GM18505 (cell line): ENCODE results near the gene TRIP11.
"Not testable (repeated sequence)": the region's sequence is repeated elsewhere in the genome, so short reads cannot be mapped to it uniquely, and the experiment has no call there.

Experiments
- ATAC-seq: cut with Tn5 transposase; IDR thresholded peaks from one replicate; pipeline ENCODE4 v1.9.1; 2021; ENCODE audit not compliant: unreplicated experiment
- POLR2A ChIP-seq: IDR thresholded peaks from 4 replicates; pipeline ENCODE4 v1.6.1; 2011; ENCODE audit warnings: borderline replicate concordance; ENCODE audit not compliant: insufficient read depth, insufficient read length; ENCODE audit errors: extremely low read depth

Gene TRIP11

DNA sequence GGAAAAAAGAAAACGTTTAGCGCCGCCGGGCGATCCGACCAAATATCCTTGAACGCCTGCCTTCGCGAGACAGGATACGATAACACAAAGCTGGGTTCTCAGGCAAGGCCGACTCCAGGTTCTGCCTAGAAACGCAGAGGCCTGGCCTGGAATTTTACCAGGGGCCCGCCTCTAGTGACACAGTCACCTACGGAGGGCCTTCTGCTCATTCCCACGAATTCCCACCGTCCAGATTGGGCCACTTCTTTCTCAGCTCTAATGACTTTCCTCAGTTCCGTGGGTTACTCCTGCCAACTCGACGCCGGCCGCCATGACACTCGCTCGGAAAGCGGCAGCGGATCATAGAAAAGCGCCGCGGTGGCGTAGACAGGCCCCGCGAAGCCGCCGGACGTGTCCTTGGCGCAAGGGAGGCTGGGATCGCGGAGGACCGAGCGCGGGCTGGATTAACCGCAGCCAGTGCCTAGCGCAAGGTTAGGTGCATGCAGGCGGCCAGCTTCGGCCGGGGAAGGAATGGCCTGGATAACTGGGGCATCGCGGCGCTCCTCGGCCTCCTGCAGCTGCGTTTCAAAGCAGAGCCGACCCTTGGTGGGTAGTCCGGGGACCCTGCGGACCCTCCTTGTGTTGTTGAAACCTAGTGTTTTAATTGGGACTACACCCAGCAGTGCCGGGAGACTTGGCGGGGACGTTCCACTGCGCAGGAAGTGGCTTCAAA, at the start of gene TRIP11:
Gene TRIP11 (minus strand): TSS at position 341 of the 712 bp plus-strand sequence. CDS start 374 bp downstream, outside the sequence.
- peak; percentile 96 for TF ChIP-seq POLR2A
- peak; percentile 95 for ATAC-seq

DNA sequence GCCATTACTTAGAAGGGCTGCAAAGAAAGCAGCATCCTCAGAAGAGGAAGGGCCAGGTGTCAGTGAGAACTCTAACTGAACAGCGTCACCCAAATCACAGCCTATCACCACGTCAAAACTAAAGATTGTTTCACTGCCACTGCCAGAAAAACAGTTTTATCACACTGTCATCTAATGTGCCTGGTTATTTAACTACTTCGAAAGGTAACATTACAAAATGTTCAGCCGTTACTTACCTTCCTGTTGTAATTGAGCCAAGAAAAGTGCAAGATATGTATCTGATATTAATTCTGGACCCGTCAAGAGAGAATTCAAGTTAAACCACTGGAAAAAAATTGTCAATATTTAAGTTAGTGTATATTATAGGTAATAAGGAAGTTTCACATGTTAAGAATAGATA, 48.6 kb upstream of the TRIP11 start:
- ATAC-seq: no peak
- no peak for TF ChIP-seq POLR2A

DNA sequence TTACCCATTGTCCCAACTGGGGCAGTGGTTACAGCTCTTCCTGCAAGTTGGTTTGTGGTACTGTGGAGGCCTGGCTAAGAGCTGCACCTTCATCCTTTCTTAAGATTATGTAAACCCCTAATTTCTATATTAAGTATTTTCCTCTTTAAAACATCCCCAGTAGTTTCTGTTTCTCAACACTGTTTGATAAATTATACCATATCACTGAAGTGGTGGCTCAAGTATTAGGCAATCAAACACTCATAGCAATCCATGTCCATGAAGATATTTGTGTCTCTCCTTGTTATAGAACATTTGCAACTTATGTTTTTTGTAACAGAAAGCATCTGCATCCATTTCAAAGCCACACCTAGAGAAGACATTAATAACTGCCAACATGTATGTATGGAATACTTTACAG, 34.7 kb upstream of the TRIP11 start:
- ATAC-seq: no peak
- TF ChIP-seq POLR2A: no peak

DNA sequence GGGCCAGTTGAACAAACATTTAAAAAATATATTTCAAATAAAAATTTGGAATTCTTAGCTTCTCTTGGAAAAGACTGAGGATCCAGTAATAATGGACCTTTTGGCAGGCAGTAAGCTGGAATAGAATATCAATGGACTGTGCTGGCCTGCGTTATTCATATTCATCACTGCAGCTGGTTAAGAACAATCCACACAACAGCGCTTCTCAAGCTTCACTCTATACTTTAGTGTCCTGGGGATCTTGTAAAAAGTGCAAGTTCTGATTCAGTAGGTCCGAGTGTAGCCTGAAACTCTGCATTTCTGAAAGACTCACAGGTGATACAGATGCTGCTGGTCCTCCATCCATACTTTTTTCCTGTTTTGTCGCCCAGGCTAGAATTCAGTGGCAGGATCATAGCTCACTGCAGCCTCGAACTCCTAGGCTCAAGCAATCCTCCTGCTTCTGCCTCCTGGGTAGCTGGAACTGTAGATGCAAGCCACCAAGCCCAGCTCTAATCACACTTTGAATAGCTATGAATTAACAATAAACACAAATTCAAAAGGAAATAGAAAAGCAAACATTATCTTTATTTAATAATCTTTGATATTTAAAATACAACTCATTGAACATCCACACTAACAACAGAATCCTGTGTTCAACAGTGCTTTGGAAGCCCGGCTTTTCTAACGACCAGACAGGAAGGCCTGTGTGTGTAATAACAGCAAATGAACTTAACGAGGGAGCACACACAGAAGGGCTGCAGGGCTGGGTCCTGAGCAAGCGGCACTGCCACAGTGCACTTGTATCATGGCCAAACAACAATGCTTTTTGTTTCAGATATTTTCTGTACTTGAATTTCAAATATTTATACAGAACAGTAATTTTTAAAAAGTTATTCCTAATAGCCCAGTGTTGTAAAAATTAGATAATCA, 18.4 kb upstream of the TRIP11 start:
- no peak for TF ChIP-seq POLR2A
- ATAC-seq: no peak

DNA sequence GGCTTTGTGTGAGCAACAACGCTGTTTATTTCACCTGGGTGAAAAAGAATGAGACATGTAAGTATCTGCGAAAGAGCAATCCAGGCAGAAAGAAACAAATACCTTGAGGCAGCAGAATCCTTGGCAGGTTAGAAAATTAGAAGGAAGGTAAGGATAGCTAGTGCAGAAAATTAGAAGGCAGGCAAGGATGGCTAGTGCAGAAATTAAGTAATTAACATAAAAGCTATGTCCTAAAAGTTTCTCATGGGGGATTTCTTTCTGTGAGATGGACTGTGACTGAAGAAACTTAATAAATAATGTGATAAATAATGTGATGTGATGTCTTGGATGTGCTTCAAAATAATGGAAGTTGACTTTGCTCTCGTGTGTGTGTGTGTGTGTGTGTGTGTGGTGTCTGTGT, 9.9 kb upstream of the TRIP11 start:
- ATAC-seq: no peak
- TF ChIP-seq POLR2A: no peak

DNA sequence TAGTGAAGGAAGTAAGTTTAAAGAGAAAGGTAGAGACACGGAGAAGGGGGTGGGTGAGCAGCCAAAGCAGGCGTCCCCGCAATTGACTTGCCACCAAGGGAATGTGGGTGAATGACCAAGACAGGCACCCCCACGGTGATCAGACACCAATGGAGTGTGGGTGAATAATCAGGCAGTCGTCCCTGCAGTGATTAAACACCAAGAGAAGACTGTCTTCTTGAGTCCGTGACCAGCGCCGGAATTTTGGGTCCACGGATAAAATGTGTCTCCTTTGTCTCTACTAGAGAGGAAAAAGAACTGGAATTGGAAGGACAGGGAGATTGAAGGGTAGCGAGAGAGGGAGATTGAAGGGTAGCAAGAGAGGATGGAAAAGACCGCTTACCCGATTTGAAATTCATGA, 9.4 kb upstream of the TRIP11 start:
- ATAC-seq: not testable (repeated sequence)

DNA sequence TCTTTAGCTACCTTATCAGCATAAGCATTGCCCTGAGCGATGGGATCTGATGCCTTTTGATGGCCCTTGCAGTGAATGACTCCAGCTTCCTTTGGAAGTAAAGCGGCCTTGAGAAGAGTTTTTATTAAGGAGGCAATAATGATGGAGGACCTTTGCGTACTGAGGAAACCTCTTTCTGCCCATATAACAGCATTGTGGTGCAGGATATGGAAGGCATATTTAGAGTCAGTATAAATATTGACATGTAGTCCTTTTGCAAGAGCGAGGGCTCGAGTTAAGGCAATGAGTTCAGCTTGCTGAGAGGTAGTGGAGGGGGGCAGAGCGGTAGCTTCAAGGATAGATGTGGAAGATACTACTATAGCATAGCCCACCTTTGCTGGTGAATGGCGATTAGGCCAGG, 6.0 kb upstream of the TRIP11 start:
- ATAC-seq: not testable (repeated sequence)

DNA sequence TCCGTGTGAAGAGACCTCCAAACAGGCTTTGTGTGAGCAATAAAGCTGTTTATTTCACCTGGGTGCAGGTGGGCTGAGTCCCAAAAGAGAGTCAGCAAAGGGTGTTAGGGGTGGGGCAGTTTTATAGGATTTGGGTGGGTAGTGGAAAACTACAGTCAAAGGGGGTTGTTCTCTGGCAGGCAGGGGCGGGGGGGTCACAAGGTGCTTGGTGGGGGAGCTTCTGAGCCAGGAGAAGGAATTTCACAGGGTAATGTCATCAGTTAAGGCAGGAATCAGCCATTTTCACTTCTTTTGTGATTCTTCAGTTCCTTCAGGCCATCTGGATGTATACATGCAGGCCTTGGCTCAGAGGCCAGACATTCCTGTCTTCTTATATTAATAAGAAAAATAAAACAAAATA, 1.9 kb upstream of the TRIP11 start:
- not testable (repeated sequence) for ATAC-seq

DNA sequence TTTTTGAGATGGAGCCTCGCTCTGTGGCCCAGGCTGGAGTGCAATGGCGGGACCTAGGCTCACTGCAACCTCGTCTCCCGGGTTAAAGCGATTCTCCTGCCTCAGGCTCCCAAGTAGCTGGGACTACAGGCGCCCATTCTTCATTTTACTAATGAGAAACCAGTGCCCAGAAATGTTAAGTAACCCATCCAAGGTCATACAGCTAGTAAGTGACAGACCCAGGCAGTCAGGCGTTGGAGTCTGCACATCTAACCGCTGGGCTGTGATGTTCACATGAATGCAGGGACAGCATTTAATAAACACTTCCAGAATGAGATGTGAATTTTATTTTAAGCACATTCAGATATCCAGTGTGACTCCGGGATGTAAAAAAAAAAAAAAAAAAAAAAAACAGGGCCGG, 1.3 kb upstream of the TRIP11 start:
- no peak for TF ChIP-seq POLR2A
- no peak for ATAC-seq

DNA sequence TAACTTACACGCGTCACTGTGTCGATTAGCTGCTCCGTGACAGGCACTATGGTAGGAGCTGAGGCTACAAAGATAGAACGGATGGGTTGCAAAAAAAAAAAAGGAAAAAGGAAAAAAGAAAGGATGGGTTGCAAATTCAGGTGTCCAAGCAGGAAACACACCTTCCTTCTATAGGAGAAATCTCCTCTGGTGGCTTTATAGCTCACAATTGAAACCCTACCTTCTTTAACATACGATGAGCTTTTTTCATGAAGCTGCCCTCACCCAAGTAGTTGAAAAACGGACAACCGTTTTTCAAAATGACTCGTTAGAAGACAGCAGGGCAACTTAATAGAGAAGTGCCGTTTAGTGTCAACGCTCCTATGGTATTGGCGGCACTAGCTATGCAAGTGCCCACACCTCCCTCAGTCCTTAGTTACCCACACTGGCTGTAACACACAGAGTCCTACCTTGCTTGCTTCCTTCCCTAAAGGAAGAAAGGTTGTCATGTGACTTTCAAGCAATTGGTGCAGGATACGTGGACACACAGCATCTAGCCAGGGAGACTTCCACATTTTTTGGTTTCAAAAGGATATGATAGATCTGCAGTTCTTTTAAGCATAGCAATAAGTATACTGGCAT, 682 bp upstream of the TRIP11 start:
- ATAC-seq: peak; percentile 19
- TF ChIP-seq POLR2A: no peak

DNA sequence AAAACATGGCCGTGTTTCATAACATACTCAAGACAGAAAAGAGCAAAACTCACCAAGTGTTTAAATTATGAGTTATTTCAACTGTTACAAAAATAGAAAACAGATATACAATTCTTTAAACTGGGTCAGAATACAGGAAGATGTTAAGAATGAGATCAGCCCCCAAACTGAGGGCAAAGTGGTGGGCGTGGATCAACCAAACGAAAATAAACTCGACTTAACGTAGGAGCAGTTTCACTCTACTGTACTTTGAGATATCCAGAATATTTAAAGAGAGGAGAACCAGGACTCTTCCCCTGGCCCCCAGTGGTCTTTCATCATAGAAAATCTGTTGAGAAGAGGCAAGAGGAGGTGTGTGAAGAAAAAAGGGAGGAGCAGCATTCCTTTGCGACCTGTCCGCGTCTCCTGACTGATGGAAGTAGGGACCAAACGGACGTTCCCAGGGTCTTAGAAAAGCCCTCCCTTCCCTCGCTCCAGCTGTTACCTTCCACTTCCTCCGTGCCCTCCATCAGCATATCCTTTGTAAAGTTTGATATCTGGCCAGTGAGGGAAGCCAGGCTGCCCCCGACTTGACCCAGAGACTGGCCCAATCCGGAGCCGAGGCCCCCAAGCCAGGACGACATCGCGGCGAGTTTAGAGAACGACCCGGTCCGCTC, 668 bp downstream of the TRIP11 start:
- ATAC-seq: peak; percentile 16
- no peak for TF ChIP-seq POLR2A

DNA sequence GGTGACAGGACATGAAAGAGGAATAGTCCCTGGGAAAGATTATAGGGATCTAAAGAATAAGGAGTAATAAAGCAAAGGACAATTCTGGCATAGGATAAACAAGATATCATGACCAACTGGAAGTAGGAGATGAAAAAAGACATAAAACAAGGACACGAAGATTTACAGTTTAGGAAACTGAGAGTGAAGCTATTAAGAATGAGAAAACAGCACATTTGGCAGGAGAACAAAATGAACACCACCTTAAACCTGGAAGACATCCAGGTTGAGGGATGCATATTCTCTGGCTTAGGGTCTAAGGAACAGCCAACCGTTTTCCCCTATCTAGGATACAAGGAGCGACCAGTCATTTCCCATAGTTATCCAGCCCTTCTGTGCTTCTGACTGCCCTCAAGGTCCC, 1.9 kb downstream of the TRIP11 start:
- no peak for ATAC-seq
- TF ChIP-seq POLR2A: no peak

DNA sequence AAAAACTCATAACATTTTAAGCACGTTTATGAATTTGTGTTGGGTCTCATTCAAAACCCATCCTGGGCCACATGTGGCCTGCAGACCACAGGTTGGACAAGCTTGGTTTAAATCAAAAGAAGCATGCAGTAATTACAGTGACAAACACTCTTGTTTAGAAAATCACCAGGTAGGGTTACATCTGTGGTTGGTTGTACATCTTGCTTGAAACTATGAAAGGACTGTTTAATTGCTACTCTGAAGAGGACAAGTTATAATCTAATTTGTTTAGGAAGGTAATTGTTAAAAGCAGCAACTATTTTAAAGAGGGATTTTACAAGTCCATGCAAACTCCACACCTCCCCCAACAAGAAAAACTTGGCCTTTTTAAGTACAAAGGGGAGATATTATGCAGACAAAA, 4.0 kb downstream of the TRIP11 start:
- no peak for TF ChIP-seq POLR2A
- no peak for ATAC-seq
